Measurements from ENCODE around the gene FGFBP3.
"Not testable (repeated sequence)": the region's sequence is repeated elsewhere in the genome, so short reads cannot be mapped to it uniquely, and the experiment has no call there.

Gene FGFBP3

GRCh38 chr10:91907033-91907594 is 2.2 kb downstream of the FGFBP3 start:
- no peak for DNase-seq (ENCODE audit: low read depth)
- no peak for TF ChIP-seq CTCF (IDR thresholded peaks at IDR 0.05; ENCODE audit: control insufficient read depth, extremely low read depth, insufficient read depth)

GRCh38 chr10:91901784-91902677 is 7.3 kb downstream of the FGFBP3 start:
- no peak overlapping the region for H3K4me3 ChIP-seq (ENCODE audit: low read depth, low read length)
- no peak for TF ChIP-seq CTCF (IDR thresholded peaks at IDR 0.05; ENCODE audit: control insufficient read depth, extremely low read depth, insufficient read depth)
- DNase-seq (ENCODE audit: low read depth), result peak; percentile 53

More at GRCh38 chr10:91907033-91907594, 2.2 kb downstream of the FGFBP3 start:
- no peak overlapping the region for H3K4me3 ChIP-seq (ENCODE audit: low read depth, low read length)

GRCh38 chr10:91897421-91897820 is 11.9 kb downstream of the FGFBP3 start:
- DNase-seq (ENCODE audit: low read depth), result no peak
- no peak for TF ChIP-seq CTCF (IDR thresholded peaks at IDR 0.05; ENCODE audit: control insufficient read depth, extremely low read depth, insufficient read depth)

GRCh38 chr10:91896212-91896756 is 13.0 kb downstream of the FGFBP3 start:
- no peak for TF ChIP-seq CTCF (IDR thresholded peaks at IDR 0.05; ENCODE audit: control insufficient read depth, extremely low read depth, insufficient read depth)
- H3K4me3 ChIP-seq (ENCODE audit: low read depth, low read length), result no peak overlapping the region
- no peak for DNase-seq (ENCODE audit: low read depth)

More at GRCh38 chr10:91897421-91897820, 11.9 kb downstream of the FGFBP3 start:
- H3K4me3 ChIP-seq (ENCODE audit: low read depth, low read length), result no peak overlapping the region

GRCh38 chr10:91894261-91894685 is 15.0 kb downstream of the FGFBP3 start:
- DNase-seq (ENCODE audit: low read depth); H3K4me3 ChIP-seq (ENCODE audit: low read depth, low read length): not testable (repeated sequence)

- no peak for DNase-seq (ENCODE audit: low read depth)
- no peak overlapping the region for H3K4me3 ChIP-seq (ENCODE audit: low read depth, low read length)
- TF ChIP-seq CTCF (IDR thresholded peaks at IDR 0.05; ENCODE audit: control insufficient read depth, extremely low read depth, insufficient read depth), result no peak
Measured at GRCh38 chr10:91893051-91893450, 16.2 kb downstream of the FGFBP3 start.
